Psoas muscle (tissue), 8 donors: ENCODE data around the gene SLC1A2. TPM values are rescaled to one million over a fixed set of nuclear protein-coding genes. Genes with fewer than 3 reads are reported as not detected.
A peak's percentile ranks its signal among the peaks of the same experiment; 100 is the strongest.

Experiments used
- ATAC-seq, 4 donors: fragments of 200-7000 bp; cut with Tn5 transposase; one replicate each; pipeline ENCODE4 v1.9.1; 2020; ENCODE audit warnings: moderate library complexity in 3 of 4, mild to moderate bottlenecking in 2 of 4
- DNase-seq, 2 donors: peaks; one replicate each; pipeline ENCODE4 v3.0.0-alpha.2; 2020
- H3K27ac ChIP-seq: fragments of 200-600 bp; one replicate; pipeline ENCODE4 v1.8.0; 2022
- H3K27me3 ChIP-seq, 3 donors: fragments of 200-600 bp in 1 of 3; one replicate each; pipeline versions ENCODE4 v1.6.1 to v1.8.0; 2013 to 2022; ENCODE audit warnings: low read length in 2 of 3, mild to moderate bottlenecking in 2 of 3, moderate library complexity in 1 of 3; ENCODE audit not compliant: insufficient read depth in 3 of 3
- H3K36me3 ChIP-seq, 2 donors: fragments of 200-600 bp in 1 of 2; one replicate each; pipeline versions ENCODE4 v1.6.1 to v1.8.0; 2013 to 2022; ENCODE audit warnings: low read depth in 1 of 2, mild to moderate bottlenecking in 1 of 2, moderate library complexity in 1 of 2; ENCODE audit not compliant: insufficient read depth in 1 of 2
- H3K4me1 ChIP-seq: fragments of 200-600 bp; one replicate; pipeline ENCODE4 v1.8.0; 2022
- H3K4me3 ChIP-seq: fragments of 200-600 bp; one replicate; pipeline ENCODE4 v1.8.0; 2022; ENCODE audit warnings: mild to moderate bottlenecking
- H3K9me3 ChIP-seq: fragments of 200-600 bp; one replicate; pipeline ENCODE4 v1.8.0; 2022
- CTCF ChIP-seq: fragments of 200-600 bp; IDR thresholded peaks from one replicate; pipeline ENCODE4 v1.8.0; 2022; ENCODE audit warnings: antibody characterized with exemption
- WGBS, 3 donors: extraction: QIAGEN DNeasy Blood & Tissue Kit; methylation state at CpG; one replicate each; pipeline versions ENCODE4 v1.1.6 to v1.1.7; 2013; 5-methylcytosine and 5-hydroxymethylcytosine counted together
- intact Hi-C, 2 donors: fragments of 100-400 bp; cut with DNase I; formaldehyde crosslinking; loops; one replicate each; pipeline versions ENCODE4 v1.11.0 to v1.14.2; 2022
- polyA plus RNA-seq, 3 donors: library from polyadenylated mRNA; stranded (reverse); fragments of 200-250 nt; gene quantifications; one replicate each; pipeline ENCODE4 v1.2.3, GENCODE V29; 2013
- total RNA-seq, 4 donors: library from RNA; stranded (reverse); fragmentation: NEBNext Ultra II Directional in 2 of 4; extraction: Animal tissue kit (Norgen Biotek cat#: 25700) in 2 of 4; gene quantifications; one replicate each; pipeline versions ENCODE4 v1.2.1 to v1.2.4, GENCODE V29; 2021 to 2023
- donor health status: healthy with polysubstance abuse.
- donor health status: DM: no; HTN: no; CAD: no; lungs with moderate emphysema.
- donor health status: Bipolar disorder and iron deficiency.
- donor health status: healthy.
- donor health status: DM: yes; HTN: yes; CAD: no.
- donor health status: DM: no; HTN: no; CAD: no.
- donor health status: DM: no; HTN: no; CAD: no.
- donor health status: DM: yes; HTN: yes; CAD: no.

Gene SLC1A2
- total and polyA plus RNA-seq, 7 donors = 0.05 to 2.0 (median 0.35) TPM

GRCh38 chr11:35282221-35282882 lies 137.0 kb downstream of the SLC1A2 start:
- intact Hi-C loops = no loop called here
- H3K4me1 ChIP-seq = no peaks in the 10 kb centered on the region
- H3K4me3 ChIP-seq = no peak overlapping the region
- DNase-seq (no peak), ATAC-seq (no peak)
- no peak for TF ChIP-seq CTCF
- no peaks in the 10 kb centered on the region for H3K27me3 ChIP-seq
- 73 to 88% (median 79%) methylated on average over 2 of the region's 2 CpGs for WGBS, 3 donors
- no peak overlapping the region for H3K27ac ChIP-seq
- H3K36me3 ChIP-seq = no peaks in the 10 kb centered on the region
- H3K9me3 ChIP-seq = no peaks in the 10 kb centered on the region

DNA sequence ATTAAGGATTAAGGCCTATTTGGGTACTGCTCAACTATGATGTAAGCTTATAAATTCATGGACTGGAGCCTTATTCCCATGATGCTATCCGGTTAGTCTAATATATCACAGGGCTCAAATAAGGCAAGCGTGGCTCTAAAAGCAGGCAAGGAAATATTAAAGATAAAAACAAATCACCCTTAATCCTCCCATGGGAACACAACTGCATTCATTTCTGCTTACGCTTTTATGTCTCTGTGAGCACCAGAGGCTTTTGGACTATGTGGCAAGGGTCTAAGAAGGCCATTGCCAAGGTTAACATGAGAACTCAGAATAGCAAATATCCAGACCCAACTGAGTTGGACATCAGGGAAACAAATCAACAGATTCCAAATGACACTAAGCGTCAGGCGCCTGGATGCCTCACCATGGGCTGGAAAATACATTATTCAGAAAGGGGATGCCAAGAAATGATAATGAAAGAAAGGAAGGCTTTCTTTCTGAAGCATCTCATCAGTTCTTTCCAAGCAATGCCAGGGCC lies 138.1 kb downstream of the SLC1A2 start:
- Histone ChIP-seq H3K4me1 (no peaks in the 10 kb centered on the region), H3K27ac (peak overlapping the region; percentile 62), H3K27me3 (no peaks in the 10 kb centered on the region), H3K36me3 (no peaks in the 10 kb centered on the region), H3K9me3 (no peaks in the 10 kb centered on the region), H3K4me3 (no peak overlapping the region)
- ATAC-seq = peak in 3 of 4 donors; percentile 8 to 61 (median 13)
- no peak for TF ChIP-seq CTCF
- intact Hi-C loops = no loop called here
- DNase-seq = peak in 1 of 2 donors; percentile 25
- 43 to 48% (median 48%) methylated on average over 5 of the region's 5 CpGs for WGBS, 3 donors

DNA sequence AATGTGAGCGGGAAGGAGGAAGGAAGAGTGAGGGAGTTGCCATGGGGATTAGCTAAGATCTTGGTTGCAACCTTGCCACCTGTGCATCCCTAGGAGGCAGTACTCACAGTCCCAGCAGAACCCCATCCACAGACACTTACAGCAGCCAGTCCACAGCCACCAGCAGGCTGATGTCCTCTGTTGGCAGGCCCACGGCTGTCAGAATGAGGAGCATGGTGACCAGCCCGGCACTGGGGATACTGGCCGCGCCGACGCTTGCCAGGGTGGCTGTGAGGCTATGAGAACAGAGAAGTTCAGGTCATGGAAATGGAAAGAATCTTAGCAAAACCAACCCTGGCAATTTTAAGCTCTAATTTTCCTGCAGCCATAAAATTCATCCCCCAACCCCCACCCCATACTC lies 138.6 kb downstream of the SLC1A2 start:
- intact Hi-C loops = no loop called here
- Histone ChIP-seq H3K4me3 (no peak overlapping the region), H3K27me3 (no peaks in the 10 kb centered on the region), H3K36me3 (no peaks in the 10 kb centered on the region), H3K9me3 (no peaks in the 10 kb centered on the region), H3K27ac (no peak overlapping the region), H3K4me1 (no peaks in the 10 kb centered on the region)
- no peak for TF ChIP-seq CTCF
- ATAC-seq (no peak), DNase-seq (peak in 1 of 2 donors; percentile 48)
- 56 to 70% (median 58%) methylated on average over 7 of the region's 7 CpGs for WGBS, 3 donors

GRCh38 chr11:35277827-35278226 lies 141.5 kb downstream of the SLC1A2 start:
- no peak for TF ChIP-seq CTCF
- DNase-seq (no peak), ATAC-seq (no peak)
- Histone ChIP-seq H3K27ac (no peak overlapping the region), H3K9me3 (no peaks in the 10 kb centered on the region), H3K36me3 (no peaks in the 10 kb centered on the region), H3K4me3 (no peak overlapping the region), H3K27me3 (no peaks in the 10 kb centered on the region), H3K4me1 (no peaks in the 10 kb centered on the region)
- 95 to 98% (median 95%) methylated on average over 2 of the region's 2 CpGs for WGBS, 3 donors
- intact Hi-C loops = no loop called here
